Osteoblast (primary cell): ENCODE results near the gene CCDC170. TPM values are rescaled to one million over a fixed set of nuclear protein-coding genes. Genes with fewer than 3 reads are reported as not detected.

Experiments used
- DNase-seq: peaks from one replicate; pipeline ENCODE4 v3.0.0; 2011; ENCODE audit warnings: low spot score, mixed read lengths; ENCODE audit not compliant: insufficient read length; ENCODE audit errors: missing footprints
- H2AFZ ChIP-seq: 2 replicates; pipeline ENCODE4 v1.6.0; 2011; ENCODE audit warnings: mild to moderate bottlenecking, low read length
- H3K27ac ChIP-seq: 2 replicates; pipeline ENCODE4 v1.5.1; 2011; ENCODE audit warnings: mild to moderate bottlenecking, low read depth, low read length, moderate library complexity
- H3K27me3 ChIP-seq: 2 replicates; pipeline ENCODE4 v1.6.0; 2012; ENCODE audit warnings: mild to moderate bottlenecking, control low read depth, inconsistent platforms, low read length, moderate library complexity; ENCODE audit not compliant: insufficient read depth
- H3K36me3 ChIP-seq: 2 replicates; pipeline ENCODE4 v1.5.1; 2011; ENCODE audit warnings: mild to moderate bottlenecking, low read length, control low read depth, moderate library complexity; ENCODE audit not compliant: insufficient read depth
- H3K4me1 ChIP-seq: 2 replicates; pipeline ENCODE4 v1.5.1; 2011; ENCODE audit warnings: mild to moderate bottlenecking, low read length, control low read depth, moderate library complexity; ENCODE audit not compliant: insufficient read depth
- H3K4me2 ChIP-seq: 2 replicates; pipeline ENCODE4 v1.6.0; 2011; ENCODE audit warnings: mild to moderate bottlenecking, low read length; ENCODE audit not compliant: insufficient read depth
- H3K4me3 ChIP-seq: fragments of 200-600 bp; sonication (generic); 3 replicates; pipeline ENCODE4 v1.5.1; 2012; ENCODE audit warnings: mild to moderate bottlenecking, low read length, inconsistent platforms; ENCODE audit not compliant: insufficient read depth
- H3K79me2 ChIP-seq: 2 replicates; pipeline ENCODE4 v1.6.0; 2012; ENCODE audit warnings: mild to moderate bottlenecking, low read length, control low read depth, inconsistent platforms; ENCODE audit not compliant: insufficient read depth
- H3K9me3 ChIP-seq: 2 replicates; pipeline ENCODE4 v1.5.1; 2011; ENCODE audit warnings: low read depth, low read length, control low read depth
- H4K20me1 ChIP-seq: 2 replicates; pipeline ENCODE4 v1.6.0; 2012; ENCODE audit warnings: mild to moderate bottlenecking, low read length, control low read depth; ENCODE audit not compliant: insufficient read depth
- total RNA-seq: library from RNA; depleted of rRNA; stranded (reverse); fragments of >200 nt; gene quantifications from 2 replicates; pipeline ENCODE4 v1.2.3, GENCODE V29; 2012
- TF ChIP-seq, protein P1 (sequence below): IDR thresholded peaks from 2 replicates; pipeline ENCODE4 v1.5.1; 2011; ENCODE audit warnings: mild to moderate bottlenecking, low read depth, low read length, moderate library complexity; ENCODE audit errors: extremely low read depth

The CCDC170 gene
- total RNA-seq, 1 donor, result 1.8 TPM

- DNase-seq, result no peak
- TF ChIP-seq, protein P1, sequence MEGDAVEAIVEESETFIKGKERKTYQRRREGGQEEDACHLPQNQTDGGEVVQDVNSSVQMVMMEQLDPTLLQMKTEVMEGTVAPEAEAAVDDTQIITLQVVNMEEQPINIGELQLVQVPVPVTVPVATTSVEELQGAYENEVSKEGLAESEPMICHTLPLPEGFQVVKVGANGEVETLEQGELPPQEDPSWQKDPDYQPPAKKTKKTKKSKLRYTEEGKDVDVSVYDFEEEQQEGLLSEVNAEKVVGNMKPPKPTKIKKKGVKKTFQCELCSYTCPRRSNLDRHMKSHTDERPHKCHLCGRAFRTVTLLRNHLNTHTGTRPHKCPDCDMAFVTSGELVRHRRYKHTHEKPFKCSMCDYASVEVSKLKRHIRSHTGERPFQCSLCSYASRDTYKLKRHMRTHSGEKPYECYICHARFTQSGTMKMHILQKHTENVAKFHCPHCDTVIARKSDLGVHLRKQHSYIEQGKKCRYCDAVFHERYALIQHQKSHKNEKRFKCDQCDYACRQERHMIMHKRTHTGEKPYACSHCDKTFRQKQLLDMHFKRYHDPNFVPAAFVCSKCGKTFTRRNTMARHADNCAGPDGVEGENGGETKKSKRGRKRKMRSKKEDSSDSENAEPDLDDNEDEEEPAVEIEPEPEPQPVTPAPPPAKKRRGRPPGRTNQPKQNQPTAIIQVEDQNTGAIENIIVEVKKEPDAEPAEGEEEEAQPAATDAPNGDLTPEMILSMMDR, result no peak
- Histone ChIP-seq H3K4me2 (no peak overlapping the region), H3K27me3 (no peaks in the 10 kb centered on the region), H3K4me1 (peaks cover 4% of the 10 kb centered on the region), H3K27ac (no peak overlapping the region), H3K79me2 (no peaks in the 10 kb centered on the region), H3K4me3 (no peak overlapping the region), H2AFZ (no peak overlapping the region), H4K20me1 (no peaks in the 10 kb centered on the region), H3K36me3 (no peaks in the 10 kb centered on the region), H3K9me3 (no peaks in the 10 kb centered on the region)
Observed at GRCh38 chr6:151585741-151586140, 91.9 kb downstream of the CCDC170 start.

- no peak overlapping the region for H2AFZ ChIP-seq
- no peak overlapping the region for H3K27ac ChIP-seq
- TF ChIP-seq, protein P1, result no peak
- no peaks in the 10 kb centered on the region for H3K36me3 ChIP-seq
- no peaks in the 10 kb centered on the region for H3K4me1 ChIP-seq
- no peaks in the 10 kb centered on the region for H3K27me3 ChIP-seq
- H3K79me2 ChIP-seq, result no peaks in the 10 kb centered on the region
- no peak overlapping the region for H3K4me2 ChIP-seq
- H3K9me3 ChIP-seq, result peaks cover 5% of the 10 kb centered on the region
- no peak for DNase-seq
- no peak overlapping the region for H3K4me3 ChIP-seq
- no peaks in the 10 kb centered on the region for H4K20me1 ChIP-seq
Observed at GRCh38 chr6:151589667-151590066, 95.8 kb downstream of the CCDC170 start.

DNA sequence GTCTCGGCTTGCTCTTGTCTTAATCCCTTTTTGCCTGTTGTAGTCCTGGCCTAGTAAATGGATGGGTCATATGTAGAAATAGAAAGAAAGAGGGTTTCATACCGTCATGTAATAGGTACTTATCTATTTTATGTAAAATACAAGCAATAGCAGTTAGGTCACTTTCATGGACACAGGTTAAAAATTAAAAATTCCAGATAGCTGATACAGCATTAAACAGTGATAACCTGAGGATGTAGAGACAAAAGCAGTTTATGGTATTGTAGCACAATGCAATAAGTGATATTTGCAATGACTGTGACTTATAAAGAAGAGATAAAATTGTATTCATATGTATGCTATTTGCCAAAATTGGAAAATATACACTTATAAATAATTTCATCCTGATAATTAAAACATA is 96.9 kb downstream of the CCDC170 start:
- Histone ChIP-seq H3K4me3 (no peak overlapping the region), H4K20me1 (no peaks in the 10 kb centered on the region), H2AFZ (no peak overlapping the region), H3K79me2 (no peaks in the 10 kb centered on the region), H3K4me2 (no peak overlapping the region), H3K4me1 (no peaks in the 10 kb centered on the region), H3K27me3 (no peaks in the 10 kb centered on the region), H3K27ac (no peak overlapping the region), H3K36me3 (no peaks in the 10 kb centered on the region), H3K9me3 (peaks cover 5% of the 10 kb centered on the region)
- no peak for DNase-seq
- TF ChIP-seq, protein P1, result no peak

GRCh38 chr6:151592449-151593159 is 98.8 kb downstream of the CCDC170 start:
- TF ChIP-seq, protein P1, result no peak
- H3K36me3 ChIP-seq, result no peaks in the 10 kb centered on the region
- no peak overlapping the region for H3K27ac ChIP-seq
- H3K9me3 ChIP-seq, result peaks cover 5% of the 10 kb centered on the region
- no peak overlapping the region for H3K4me2 ChIP-seq
- H2AFZ ChIP-seq, result no peak overlapping the region
- H3K4me1 ChIP-seq, result no peaks in the 10 kb centered on the region
- no peaks in the 10 kb centered on the region for H4K20me1 ChIP-seq
- H3K79me2 ChIP-seq, result no peaks in the 10 kb centered on the region
- peak; percentile 1 for DNase-seq
- no peak overlapping the region for H3K4me3 ChIP-seq
- H3K27me3 ChIP-seq, result no peaks in the 10 kb centered on the region
